GM10266 (cell line): Measurements from ENCODE around the gene PARD3.
A peak's percentile ranks its signal among the peaks of the same experiment; 100 is the strongest.

Source experiments
- DNase-seq: peaks from one replicate; pipeline ENCODE4 v3.0.0; 2012; ENCODE audit errors: extremely low spot score
- CTCF ChIP-seq: IDR thresholded peaks from 2 replicates; pipeline ENCODE4 v1.5.1; 2012; ENCODE audit warnings: mild to moderate bottlenecking, low read depth; ENCODE audit not compliant: control insufficient read depth, insufficient read depth; ENCODE audit errors: missing control alignments

PARD3 gene

GRCh38 chr10:34305189-34305588 is 509.9 kb downstream of the PARD3 start:
- TF ChIP-seq CTCF: peak; percentile 38
- DNase-seq: peak; percentile 32

DNA sequence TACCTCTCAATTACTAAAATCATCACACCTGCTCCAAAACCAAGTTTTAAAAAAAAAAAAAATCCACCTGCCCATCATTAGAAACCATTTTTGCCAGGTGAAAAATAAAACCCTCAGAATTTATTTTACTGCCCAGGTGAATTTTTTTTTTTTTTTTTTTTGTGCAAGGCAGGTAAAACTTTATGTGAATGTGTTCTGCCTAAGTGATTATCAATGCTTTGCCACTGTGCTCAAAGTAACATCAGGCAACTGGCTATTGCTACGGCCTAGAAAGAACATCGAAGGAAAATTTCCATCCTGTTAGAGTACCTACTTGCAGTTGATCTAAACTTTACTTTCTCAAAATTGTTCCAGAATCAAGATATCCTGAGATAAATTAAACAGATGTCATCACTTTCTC is 512.1 kb downstream of the PARD3 start:
- TF ChIP-seq CTCF: no peak
- no peak for DNase-seq

DNA sequence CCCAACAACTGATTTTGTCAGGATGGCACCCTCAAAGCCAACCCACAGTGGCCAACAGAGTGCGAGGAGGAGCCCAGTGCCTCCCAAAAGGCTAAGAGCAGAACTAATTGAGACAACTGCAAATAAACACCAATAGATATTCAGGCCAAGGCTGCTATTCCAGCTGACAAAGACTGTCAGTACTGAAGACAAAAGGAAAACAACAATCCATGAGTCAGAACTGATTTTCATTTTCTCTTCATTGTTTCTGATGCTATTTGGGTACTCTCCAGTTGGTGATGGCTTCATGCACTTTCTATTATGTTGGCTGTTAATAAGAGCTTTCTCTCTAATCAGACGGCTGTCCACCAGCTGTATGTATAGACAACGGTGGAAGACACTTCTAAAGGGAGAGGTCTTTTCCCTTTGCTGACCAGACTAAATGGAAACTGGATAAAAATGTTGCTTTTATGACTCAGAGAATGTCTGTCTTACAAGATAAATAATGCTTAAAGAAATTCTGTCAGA is 515.9 kb downstream of the PARD3 start:
- no peak for DNase-seq
- TF ChIP-seq CTCF: no peak

GRCh38 chr10:34298346-34298818 is 516.7 kb downstream of the PARD3 start:
- no peak for DNase-seq
- no peak for TF ChIP-seq CTCF

DNA sequence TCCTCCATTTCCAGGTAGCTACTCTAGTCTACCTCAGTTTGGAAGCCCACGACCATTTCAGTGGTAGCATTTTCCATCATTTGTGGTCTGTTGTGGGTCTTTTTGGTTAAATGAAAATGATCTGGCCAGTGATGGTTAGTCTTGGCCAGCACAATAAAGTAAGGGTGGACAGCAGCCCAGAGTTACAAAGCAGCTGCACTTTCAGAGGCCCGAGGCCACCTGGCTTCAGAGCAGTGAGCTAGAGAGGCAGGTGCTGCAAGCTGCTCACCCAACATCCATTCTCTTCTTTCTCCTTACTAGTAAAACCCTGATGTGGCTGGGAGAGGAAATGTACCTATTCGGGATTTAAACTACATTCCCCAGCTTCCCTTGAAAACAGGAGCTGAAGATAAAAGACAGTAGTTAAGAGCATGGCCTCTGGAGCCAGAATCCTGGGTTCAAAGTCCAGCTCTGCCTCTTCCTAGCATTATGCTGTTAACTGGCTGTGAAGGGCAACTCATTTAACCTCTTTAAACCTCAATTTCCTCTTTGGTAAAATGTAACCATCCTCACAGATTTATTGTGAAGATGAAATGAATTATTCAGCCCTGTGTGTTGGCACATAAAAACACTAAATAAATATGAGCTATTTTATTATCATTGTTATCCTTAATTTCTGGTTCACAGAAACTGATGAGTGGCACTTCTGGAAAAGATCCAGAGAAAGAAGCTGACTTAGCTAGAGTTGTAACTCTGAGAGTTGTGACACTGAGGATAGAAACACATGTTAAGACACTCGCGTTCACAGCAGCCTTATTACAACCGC is 517.4 kb downstream of the PARD3 start:
- TF ChIP-seq CTCF: no peak
- no peak for DNase-seq

- TF ChIP-seq CTCF: no peak
- DNase-seq: no peak
These were observed 520.0 kb downstream of the PARD3 start for GRCh38 chr10:34295142-34295548.

- TF ChIP-seq CTCF: no peak
- DNase-seq: no peak
These were observed 521.0 kb downstream of the PARD3 start for GRCh38 chr10:34294137-34294536.
